ENCODE measurements around the gene ATG16L2. TPM values are rescaled to one million over a fixed set of nuclear protein-coding genes. Genes with fewer than 3 reads are reported as not detected.

Gene ATG16L2
- polyA plus RNA-seq, 1 donor from 2014 or later = 9.4 TPM

DNA sequence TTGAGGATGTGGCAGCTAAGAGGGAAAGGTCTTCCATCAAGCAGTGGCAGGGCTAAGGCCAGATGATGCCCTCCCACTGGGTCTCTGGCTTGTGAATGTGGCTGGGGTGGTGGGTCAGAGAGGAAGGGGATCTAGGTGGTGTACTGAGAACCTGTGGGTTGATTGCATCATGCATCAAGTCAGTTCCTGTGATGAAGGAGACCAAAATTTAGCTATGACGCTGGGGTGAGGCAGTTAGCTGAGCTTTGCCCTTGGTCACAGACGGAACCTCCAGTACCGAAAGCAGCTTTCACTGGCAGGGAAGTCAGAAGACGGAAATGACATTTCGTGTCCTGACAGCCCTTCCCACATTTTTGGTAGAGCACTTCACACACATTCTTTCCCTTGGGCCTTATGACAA lies 20.7 kb downstream of the ATG16L2 start:
- H3K4me2 ChIP-seq (ENCODE audit: low read length) = no peak overlapping the region
- H3K27me3 ChIP-seq (ENCODE audit: insufficient read depth, low read depth, low read length) = no peaks in the 10 kb centered on the region
- H3K27ac ChIP-seq (ENCODE audit: low read length) = no peak overlapping the region
- no peaks in the 10 kb centered on the region for H3F3A ChIP-seq (ENCODE audit: insufficient read depth, low read length, poor library complexity, severe bottlenecking)
- H3K79me2 ChIP-seq (replicated peaks; ENCODE audit: insufficient read depth, low read length) = no peaks in the 10 kb centered on the region
- H2AFZ ChIP-seq (ENCODE audit: low read depth, low read length) = no peak overlapping the region
- no peaks in the 10 kb centered on the region for H3K9me2 ChIP-seq (ENCODE audit: insufficient read depth, low read length)
- no peaks in the 10 kb centered on the region for H3K36me3 ChIP-seq (ENCODE audit: insufficient read depth, low read length)
- H3K9me3 ChIP-seq (ENCODE audit: low read length) = no peaks in the 10 kb centered on the region
- H3K4me3 ChIP-seq (ENCODE audit: low read length) = no peak overlapping the region
- no peak overlapping the region for H3K9ac ChIP-seq (ENCODE audit: low read length)
- TF ChIP-seq SMC3 (conservative IDR thresholded peaks at IDR 0.05; ENCODE audit: poor library complexity) = no peak
- TF ChIP-seq, protein P1, sequence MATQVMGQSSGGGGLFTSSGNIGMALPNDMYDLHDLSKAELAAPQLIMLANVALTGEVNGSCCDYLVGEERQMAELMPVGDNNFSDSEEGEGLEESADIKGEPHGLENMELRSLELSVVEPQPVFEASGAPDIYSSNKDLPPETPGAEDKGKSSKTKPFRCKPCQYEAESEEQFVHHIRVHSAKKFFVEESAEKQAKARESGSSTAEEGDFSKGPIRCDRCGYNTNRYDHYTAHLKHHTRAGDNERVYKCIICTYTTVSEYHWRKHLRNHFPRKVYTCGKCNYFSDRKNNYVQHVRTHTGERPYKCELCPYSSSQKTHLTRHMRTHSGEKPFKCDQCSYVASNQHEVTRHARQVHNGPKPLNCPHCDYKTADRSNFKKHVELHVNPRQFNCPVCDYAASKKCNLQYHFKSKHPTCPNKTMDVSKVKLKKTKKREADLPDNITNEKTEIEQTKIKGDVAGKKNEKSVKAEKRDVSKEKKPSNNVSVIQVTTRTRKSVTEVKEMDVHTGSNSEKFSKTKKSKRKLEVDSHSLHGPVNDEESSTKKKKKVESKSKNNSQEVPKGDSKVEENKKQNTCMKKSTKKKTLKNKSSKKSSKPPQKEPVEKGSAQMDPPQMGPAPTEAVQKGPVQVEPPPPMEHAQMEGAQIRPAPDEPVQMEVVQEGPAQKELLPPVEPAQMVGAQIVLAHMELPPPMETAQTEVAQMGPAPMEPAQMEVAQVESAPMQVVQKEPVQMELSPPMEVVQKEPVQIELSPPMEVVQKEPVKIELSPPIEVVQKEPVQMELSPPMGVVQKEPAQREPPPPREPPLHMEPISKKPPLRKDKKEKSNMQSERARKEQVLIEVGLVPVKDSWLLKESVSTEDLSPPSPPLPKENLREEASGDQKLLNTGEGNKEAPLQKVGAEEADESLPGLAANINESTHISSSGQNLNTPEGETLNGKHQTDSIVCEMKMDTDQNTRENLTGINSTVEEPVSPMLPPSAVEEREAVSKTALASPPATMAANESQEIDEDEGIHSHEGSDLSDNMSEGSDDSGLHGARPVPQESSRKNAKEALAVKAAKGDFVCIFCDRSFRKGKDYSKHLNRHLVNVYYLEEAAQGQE (IDR thresholded peaks at IDR 0.05; ENCODE audit: borderline replicate concordance) = no peak
- no peak for TF ChIP-seq TAF1 (IDR thresholded peaks at IDR 0.05; ENCODE audit: low read depth)
- TF ChIP-seq, protein P2, sequence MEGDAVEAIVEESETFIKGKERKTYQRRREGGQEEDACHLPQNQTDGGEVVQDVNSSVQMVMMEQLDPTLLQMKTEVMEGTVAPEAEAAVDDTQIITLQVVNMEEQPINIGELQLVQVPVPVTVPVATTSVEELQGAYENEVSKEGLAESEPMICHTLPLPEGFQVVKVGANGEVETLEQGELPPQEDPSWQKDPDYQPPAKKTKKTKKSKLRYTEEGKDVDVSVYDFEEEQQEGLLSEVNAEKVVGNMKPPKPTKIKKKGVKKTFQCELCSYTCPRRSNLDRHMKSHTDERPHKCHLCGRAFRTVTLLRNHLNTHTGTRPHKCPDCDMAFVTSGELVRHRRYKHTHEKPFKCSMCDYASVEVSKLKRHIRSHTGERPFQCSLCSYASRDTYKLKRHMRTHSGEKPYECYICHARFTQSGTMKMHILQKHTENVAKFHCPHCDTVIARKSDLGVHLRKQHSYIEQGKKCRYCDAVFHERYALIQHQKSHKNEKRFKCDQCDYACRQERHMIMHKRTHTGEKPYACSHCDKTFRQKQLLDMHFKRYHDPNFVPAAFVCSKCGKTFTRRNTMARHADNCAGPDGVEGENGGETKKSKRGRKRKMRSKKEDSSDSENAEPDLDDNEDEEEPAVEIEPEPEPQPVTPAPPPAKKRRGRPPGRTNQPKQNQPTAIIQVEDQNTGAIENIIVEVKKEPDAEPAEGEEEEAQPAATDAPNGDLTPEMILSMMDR (IDR thresholded peaks at IDR 0.05; ENCODE audit: poor library complexity, severe bottlenecking) = no peak
- no peak for TF ChIP-seq RAD21 (conservative IDR thresholded peaks at IDR 0.05)
- TF ChIP-seq MXI1 (conservative IDR thresholded peaks at IDR 0.05; ENCODE audit: poor library complexity, severe bottlenecking) = no peak
- TF ChIP-seq EP300 (conservative IDR thresholded peaks at IDR 0.05; ENCODE audit: poor library complexity, severe bottlenecking) = no peak
- no peak for TF ChIP-seq EZH2 (IDR thresholded peaks at IDR 0.05; ENCODE audit: borderline replicate concordance, insufficient read depth, low read length, poor library complexity, severe bottlenecking)
- no peak for TF ChIP-seq POLR2AphosphoS5 (IDR thresholded peaks at IDR 0.05)
- no peaks in the 10 kb centered on the region for H4K20me1 ChIP-seq (ENCODE audit: insufficient read depth)

DNA sequence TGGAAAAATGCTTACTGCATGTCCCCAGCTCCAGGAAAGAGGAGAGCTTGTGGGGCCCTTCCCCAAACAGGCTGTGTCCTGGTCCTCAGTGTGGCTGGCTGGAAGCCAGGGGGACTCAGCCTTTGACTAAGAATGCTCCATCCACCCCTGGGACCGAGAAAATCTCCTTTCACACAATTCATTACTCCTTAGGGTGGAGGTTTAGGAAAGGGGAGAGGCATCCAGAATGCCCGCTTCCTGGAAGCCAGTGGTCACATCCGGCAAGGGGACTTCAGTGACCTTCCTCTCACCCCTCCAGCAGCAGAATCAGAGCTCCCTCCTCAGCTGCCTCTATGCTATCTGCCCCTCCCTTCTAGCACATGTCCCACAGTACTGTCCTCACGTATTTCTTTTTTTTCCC lies 21.9 kb downstream of the ATG16L2 start:
- no peak overlapping the region for H2AFZ ChIP-seq (ENCODE audit: low read depth, low read length)
- H4K20me1 ChIP-seq (ENCODE audit: insufficient read depth) = no peaks in the 10 kb centered on the region
- no peak overlapping the region for H3K27ac ChIP-seq (ENCODE audit: low read length)
- H3K4me2 ChIP-seq (ENCODE audit: low read length) = no peak overlapping the region
- no peaks in the 10 kb centered on the region for H3K79me2 ChIP-seq (replicated peaks; ENCODE audit: insufficient read depth, low read length)
- no peaks in the 10 kb centered on the region for H3K27me3 ChIP-seq (ENCODE audit: insufficient read depth, low read depth, low read length)
- TF ChIP-seq, protein P2 (IDR thresholded peaks at IDR 0.05; ENCODE audit: poor library complexity, severe bottlenecking) = no peak
- no peak for TF ChIP-seq POLR2AphosphoS5 (IDR thresholded peaks at IDR 0.05)
- TF ChIP-seq RAD21 (conservative IDR thresholded peaks at IDR 0.05) = no peak
- TF ChIP-seq, protein P1 (IDR thresholded peaks at IDR 0.05; ENCODE audit: borderline replicate concordance) = no peak
- TF ChIP-seq EP300 (conservative IDR thresholded peaks at IDR 0.05; ENCODE audit: poor library complexity, severe bottlenecking) = no peak
- TF ChIP-seq TAF1 (IDR thresholded peaks at IDR 0.05; ENCODE audit: low read depth) = no peak
- no peak for TF ChIP-seq MXI1 (conservative IDR thresholded peaks at IDR 0.05; ENCODE audit: poor library complexity, severe bottlenecking)
- TF ChIP-seq EZH2 (IDR thresholded peaks at IDR 0.05; ENCODE audit: borderline replicate concordance, insufficient read depth, low read length, poor library complexity, severe bottlenecking) = no peak
- no peak for TF ChIP-seq SMC3 (conservative IDR thresholded peaks at IDR 0.05; ENCODE audit: poor library complexity)
- no peaks in the 10 kb centered on the region for H3F3A ChIP-seq (ENCODE audit: insufficient read depth, low read length, poor library complexity, severe bottlenecking)
- no peaks in the 10 kb centered on the region for H3K9me2 ChIP-seq (ENCODE audit: insufficient read depth, low read length)
- H3K9ac ChIP-seq (ENCODE audit: low read length) = no peak overlapping the region
- no peaks in the 10 kb centered on the region for H3K9me3 ChIP-seq (ENCODE audit: low read length)
- H3K36me3 ChIP-seq (ENCODE audit: insufficient read depth, low read length) = no peaks in the 10 kb centered on the region
- no peak overlapping the region for H3K4me3 ChIP-seq (ENCODE audit: low read length)
